ENCODE data around the gene CLPTM1L. TPM values are rescaled to one million over a fixed set of nuclear protein-coding genes. Genes with fewer than 3 reads are reported as not detected.

CLPTM1L gene
- total RNA-seq, 1 donor from 2014 or later = 74.8 TPM

GRCh38 chr5:1311439-1312055 is 33.4 kb downstream of the CLPTM1L start:
- Histone ChIP-seq H3F3A (ENCODE audit: low read depth) (peaks cover 14% of the 10 kb centered on the region), H3K4me1 (peaks cover 10% of the 10 kb centered on the region), H2AFZ (replicated peaks) (no peak overlapping the region), H3K9me3 (ENCODE audit: low read depth) (no peaks in the 10 kb centered on the region), H3K36me3 (no peaks in the 10 kb centered on the region), H3K4me2 (no peak overlapping the region), H3K27ac (no peak overlapping the region), H3K4me3 (no peak overlapping the region), H3K27me3 (no peaks in the 10 kb centered on the region), H4K20me1 (ENCODE audit: low read depth) (no peaks in the 10 kb centered on the region), H3K79me2 (ENCODE audit: low read depth) (no peaks in the 10 kb centered on the region), H3K9ac (no peak overlapping the region)
- no peak for TF ChIP-seq EZH2phosphoT487 (IDR thresholded peaks at IDR 0.05)
- TF ChIP-seq EZH2 (IDR thresholded peaks at IDR 0.05) = no peak
- TF ChIP-seq CTCF (IDR thresholded peaks at IDR 0.05) = no peak
- peaks cover 2% of the 10 kb centered on the region for H3K36me3 Mint-ChIP-seq
- H3K27ac Mint-ChIP-seq = no peak overlapping the region
- H3K27me3 Mint-ChIP-seq (ENCODE audit: insufficient read depth, low read depth) = peaks cover 2% of the 10 kb centered on the region
- peaks cover 4% of the 10 kb centered on the region for H3K4me1 Mint-ChIP-seq
- H3K9me3 Mint-ChIP-seq = peaks cover 11% of the 10 kb centered on the region
- no peak overlapping the region for H3K4me3 Mint-ChIP-seq
- DNase-seq (ENCODE audit: low spot score) = no peak

GRCh38 chr5:1310118-1310517 is 34.8 kb downstream of the CLPTM1L start:
- no peak overlapping the region for H3K4me3 Mint-ChIP-seq
- TF ChIP-seq EZH2 (IDR thresholded peaks at IDR 0.05) (no peak), CTCF (IDR thresholded peaks at IDR 0.05) (no peak), EZH2phosphoT487 (IDR thresholded peaks at IDR 0.05) (no peak)
- Histone ChIP-seq H3K27me3 (no peaks in the 10 kb centered on the region), H3F3A (ENCODE audit: low read depth) (peaks cover 12% of the 10 kb centered on the region), H3K9ac (no peak overlapping the region), H3K4me2 (no peak overlapping the region), H3K79me2 (ENCODE audit: low read depth) (no peaks in the 10 kb centered on the region), H3K36me3 (no peaks in the 10 kb centered on the region), H4K20me1 (ENCODE audit: low read depth) (no peaks in the 10 kb centered on the region), H2AFZ (replicated peaks) (no peak overlapping the region), H3K9me3 (ENCODE audit: low read depth) (no peaks in the 10 kb centered on the region), H3K4me3 (no peak overlapping the region), H3K4me1 (no peaks in the 10 kb centered on the region), H3K27ac (no peak overlapping the region)
- peaks cover 2% of the 10 kb centered on the region for H3K4me1 Mint-ChIP-seq
- no peak for DNase-seq (ENCODE audit: low spot score)
- peaks cover 2% of the 10 kb centered on the region for H3K27me3 Mint-ChIP-seq (ENCODE audit: insufficient read depth, low read depth)
- H3K27ac Mint-ChIP-seq = no peak overlapping the region
- peaks cover 11% of the 10 kb centered on the region for H3K9me3 Mint-ChIP-seq
- H3K36me3 Mint-ChIP-seq = peaks cover 2% of the 10 kb centered on the region

GRCh38 chr5:1304033-1304432 is 40.9 kb downstream of the CLPTM1L start:
- Histone ChIP-seq H3K9ac (no peak overlapping the region), H3K9me3 (ENCODE audit: low read depth) (no peaks in the 10 kb centered on the region), H3F3A (ENCODE audit: low read depth) (peaks cover 12% of the 10 kb centered on the region), H3K36me3 (no peaks in the 10 kb centered on the region), H3K79me2 (ENCODE audit: low read depth) (no peaks in the 10 kb centered on the region), H4K20me1 (ENCODE audit: low read depth) (no peaks in the 10 kb centered on the region), H3K4me2 (no peak overlapping the region), H3K4me3 (no peak overlapping the region), H3K27me3 (peaks cover 10% of the 10 kb centered on the region), H2AFZ (replicated peaks) (no peak overlapping the region), H3K27ac (no peak overlapping the region), H3K4me1 (no peaks in the 10 kb centered on the region)
- H3K36me3 Mint-ChIP-seq = no peaks in the 10 kb centered on the region
- H3K27me3 Mint-ChIP-seq (ENCODE audit: insufficient read depth, low read depth) = peaks cover 10% of the 10 kb centered on the region
- no peak for TF ChIP-seq CTCF (IDR thresholded peaks at IDR 0.05)
- no peak for TF ChIP-seq EZH2phosphoT487 (IDR thresholded peaks at IDR 0.05)
- TF ChIP-seq EZH2 (IDR thresholded peaks at IDR 0.05) = no peak
- no peak for DNase-seq (ENCODE audit: low spot score)
- peaks cover 6% of the 10 kb centered on the region for H3K9me3 Mint-ChIP-seq
- no peak overlapping the region for H3K27ac Mint-ChIP-seq
- no peak overlapping the region for H3K4me3 Mint-ChIP-seq
- no peaks in the 10 kb centered on the region for H3K4me1 Mint-ChIP-seq

All from neural progenitor cell (in vitro differentiated cells).